HepG2 (cell line): ENCODE results near the gene PCYOX1L. TPM values are rescaled to one million over a fixed set of nuclear protein-coding genes. Genes with fewer than 3 reads are reported as not detected.
A peak's percentile ranks its signal among the peaks of the same experiment; 100 is the strongest.

Source experiments
- MEF2D ChIP-seq: sonication (generic); formaldehyde crosslinking; IDR thresholded peaks from 2 replicates; pipeline ENCODE4 v1.5.1; 2020; ENCODE audit warnings: mild to moderate bottlenecking, missing genetic modification reagents
- ZNF607 ChIP-seq: sonication (generic); formaldehyde crosslinking; IDR thresholded peaks from 2 replicates; pipeline ENCODE4 v1.5.1; 2020; ENCODE audit warnings: missing genetic modification reagents, mild to moderate bottlenecking, borderline replicate concordance
- ZNF766 ChIP-seq: sonication (generic); formaldehyde crosslinking; IDR thresholded peaks from 2 replicates; pipeline ENCODE4 v1.5.0; 2020; ENCODE audit warnings: missing genetic modification reagents, borderline replicate concordance
- polyA plus RNA-seq, 8 experiments: library from polyadenylated mRNA; depleted of rRNA in 3 of 8; stranded (reverse) in 7 of 8; unstranded in 1 of 8; fragments of >200 nt; fragmentation: Illumina TruSeq in 4 of 8; extraction: Trizol in 4 of 8; gene quantifications; 2 replicates each; pipeline versions ENCODE4 v1.2.1 to v1.2.3, GENCODE V29; 2011 to 2016; ENCODE audit warnings: low read depth in 4 of 8, missing spikeins in 1 of 8, mixed read lengths in 1 of 8; ENCODE audit not compliant: insufficient read depth in 1 of 8
- total RNA-seq, 5 experiments: library from RNA; depleted of rRNA; stranded (reverse); fragments of >200 nt; fragmentation: Illumina TruSeq; extraction: Trizol; gene quantifications; 2 replicates each; pipeline ENCODE4 v1.2.3, GENCODE V29; 2016; ENCODE audit warnings: low read depth in 1 of 5
- TF ChIP-seq, protein P1 (sequence below): sonication (generic); formaldehyde crosslinking; IDR thresholded peaks from 2 replicates; pipeline ENCODE4 v1.4.0; 2020; ENCODE audit warnings: missing genetic modification reagents, borderline replicate concordance
- TF ChIP-seq, protein P2 (sequence below): sonication (generic); formaldehyde crosslinking; IDR thresholded peaks from 2 replicates; pipeline ENCODE4 v1.5.1; 2020; ENCODE audit warnings: missing genetic modification reagents, mild to moderate bottlenecking, borderline replicate concordance
- TF ChIP-seq, protein P3 (sequence below): sonication (generic); formaldehyde crosslinking; IDR thresholded peaks from 2 replicates; pipeline ENCODE4 v1.5.0; 2020; ENCODE audit warnings: missing genetic modification reagents

Gene PCYOX1L
- total and polyA plus RNA-seq, 2 of the 13 experiments (the other 11 are each of a cell fraction or from before 2014, with no cell fraction given) = 1.00 to 3.7 TPM

DNA sequence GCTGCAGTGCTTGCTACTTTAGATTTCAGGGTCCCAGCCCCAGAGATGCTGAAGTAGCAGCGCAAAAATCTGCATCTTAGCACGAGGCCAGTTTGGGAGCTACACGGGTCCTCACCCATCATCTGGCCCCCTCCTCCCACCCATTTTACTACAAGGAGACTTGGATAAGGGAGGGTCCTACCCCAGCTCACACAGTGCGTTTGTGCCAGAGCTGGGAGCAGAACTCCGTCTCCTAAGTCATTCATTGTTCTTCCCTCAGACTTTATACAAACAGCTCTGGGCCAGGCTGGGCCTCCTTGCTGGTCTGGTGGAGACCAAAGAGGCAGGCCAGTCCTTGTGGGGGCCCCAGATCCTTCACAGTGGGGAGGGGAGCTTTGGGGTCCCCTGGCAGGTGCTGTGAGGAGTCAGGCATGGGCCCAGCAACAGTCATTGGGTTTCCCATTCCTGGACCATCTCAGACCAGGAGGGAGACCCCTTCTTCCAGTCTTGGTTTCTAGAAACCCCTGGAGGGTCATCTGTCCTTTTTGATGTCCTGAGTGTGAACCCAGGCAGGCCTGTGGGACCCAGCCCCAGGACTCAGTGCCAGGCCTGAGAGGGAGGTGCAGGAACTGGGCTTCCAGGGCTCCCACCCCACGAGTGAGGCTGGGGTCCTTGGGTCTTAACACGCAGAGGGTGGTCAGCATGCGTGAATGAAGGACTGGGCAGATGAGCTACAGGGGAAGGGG lies 23.6 kb downstream of the PCYOX1L start (continued):
- TF ChIP-seq, protein P1, sequence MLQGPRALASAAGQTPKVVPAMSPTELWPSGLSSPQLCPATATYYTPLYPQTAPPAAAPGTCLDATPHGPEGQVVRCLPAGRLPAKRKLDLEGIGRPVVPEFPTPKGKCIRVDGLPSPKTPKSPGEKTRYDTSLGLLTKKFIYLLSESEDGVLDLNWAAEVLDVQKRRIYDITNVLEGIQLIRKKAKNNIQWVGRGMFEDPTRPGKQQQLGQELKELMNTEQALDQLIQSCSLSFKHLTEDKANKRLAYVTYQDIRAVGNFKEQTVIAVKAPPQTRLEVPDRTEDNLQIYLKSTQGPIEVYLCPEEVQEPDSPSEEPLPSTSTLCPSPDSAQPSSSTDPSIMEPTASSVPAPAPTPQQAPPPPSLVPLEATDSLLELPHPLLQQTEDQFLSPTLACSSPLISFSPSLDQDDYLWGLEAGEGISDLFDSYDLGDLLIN (CRISPR knock-in tag) = 0 out of 2 replicates have a peak, but pooled peaks have one; percentile 21
- TF ChIP-seq, protein P2, sequence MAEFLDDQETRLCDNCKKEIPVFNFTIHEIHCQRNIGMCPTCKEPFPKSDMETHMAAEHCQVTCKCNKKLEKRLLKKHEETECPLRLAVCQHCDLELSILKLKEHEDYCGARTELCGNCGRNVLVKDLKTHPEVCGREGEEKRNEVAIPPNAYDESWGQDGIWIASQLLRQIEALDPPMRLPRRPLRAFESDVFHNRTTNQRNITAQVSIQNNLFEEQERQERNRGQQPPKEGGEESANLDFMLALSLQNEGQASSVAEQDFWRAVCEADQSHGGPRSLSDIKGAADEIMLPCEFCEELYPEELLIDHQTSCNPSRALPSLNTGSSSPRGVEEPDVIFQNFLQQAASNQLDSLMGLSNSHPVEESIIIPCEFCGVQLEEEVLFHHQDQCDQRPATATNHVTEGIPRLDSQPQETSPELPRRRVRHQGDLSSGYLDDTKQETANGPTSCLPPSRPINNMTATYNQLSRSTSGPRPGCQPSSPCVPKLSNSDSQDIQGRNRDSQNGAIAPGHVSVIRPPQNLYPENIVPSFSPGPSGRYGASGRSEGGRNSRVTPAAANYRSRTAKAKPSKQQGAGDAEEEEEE (CRISPR knock-in tag) = no peak
- TF ChIP-seq, protein P3, sequence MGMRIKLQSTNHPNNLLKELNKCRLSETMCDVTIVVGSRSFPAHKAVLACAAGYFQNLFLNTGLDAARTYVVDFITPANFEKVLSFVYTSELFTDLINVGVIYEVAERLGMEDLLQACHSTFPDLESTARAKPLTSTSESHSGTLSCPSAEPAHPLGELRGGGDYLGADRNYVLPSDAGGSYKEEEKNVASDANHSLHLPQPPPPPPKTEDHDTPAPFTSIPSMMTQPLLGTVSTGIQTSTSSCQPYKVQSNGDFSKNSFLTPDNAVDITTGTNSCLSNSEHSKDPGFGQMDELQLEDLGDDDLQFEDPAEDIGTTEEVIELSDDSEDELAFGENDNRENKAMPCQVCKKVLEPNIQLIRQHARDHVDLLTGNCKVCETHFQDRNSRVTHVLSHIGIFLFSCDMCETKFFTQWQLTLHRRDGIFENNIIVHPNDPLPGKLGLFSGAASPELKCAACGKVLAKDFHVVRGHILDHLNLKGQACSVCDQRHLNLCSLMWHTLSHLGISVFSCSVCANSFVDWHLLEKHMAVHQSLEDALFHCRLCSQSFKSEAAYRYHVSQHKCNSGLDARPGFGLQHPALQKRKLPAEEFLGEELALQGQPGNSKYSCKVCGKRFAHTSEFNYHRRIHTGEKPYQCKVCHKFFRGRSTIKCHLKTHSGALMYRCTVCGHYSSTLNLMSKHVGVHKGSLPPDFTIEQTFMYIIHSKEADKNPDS (CRISPR knock-in tag) = no peak
- TF ChIP-seq MEF2D (CRISPR knock-in tag) (no peak), ZNF607 (no peak), ZNF766 (CRISPR knock-in tag) (no peak)
